ENCODE measurements around the gene ZDHHC18.

DNA sequence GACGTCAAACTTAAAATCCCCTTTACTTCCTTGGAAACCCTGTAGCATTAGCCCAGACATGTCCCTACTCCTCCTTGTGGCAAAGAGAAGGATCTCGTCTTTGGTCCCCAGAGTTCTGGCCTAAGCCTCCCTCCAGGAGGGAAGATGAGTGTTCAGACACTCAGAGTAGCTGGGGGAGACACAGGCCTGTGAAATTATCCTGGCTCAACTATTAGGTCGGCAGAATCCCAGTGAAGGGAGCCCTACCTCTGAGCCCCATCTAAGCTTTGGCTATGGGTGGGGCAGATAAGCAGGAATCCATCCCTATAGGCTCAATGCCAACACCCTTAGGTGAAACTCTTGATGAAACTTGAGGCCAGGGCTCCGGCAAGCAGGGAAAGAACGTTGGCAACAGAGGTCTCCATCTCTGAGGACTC, 34.8 kb downstream of the ZDHHC18 start:
- TF ChIP-seq, protein P1, sequence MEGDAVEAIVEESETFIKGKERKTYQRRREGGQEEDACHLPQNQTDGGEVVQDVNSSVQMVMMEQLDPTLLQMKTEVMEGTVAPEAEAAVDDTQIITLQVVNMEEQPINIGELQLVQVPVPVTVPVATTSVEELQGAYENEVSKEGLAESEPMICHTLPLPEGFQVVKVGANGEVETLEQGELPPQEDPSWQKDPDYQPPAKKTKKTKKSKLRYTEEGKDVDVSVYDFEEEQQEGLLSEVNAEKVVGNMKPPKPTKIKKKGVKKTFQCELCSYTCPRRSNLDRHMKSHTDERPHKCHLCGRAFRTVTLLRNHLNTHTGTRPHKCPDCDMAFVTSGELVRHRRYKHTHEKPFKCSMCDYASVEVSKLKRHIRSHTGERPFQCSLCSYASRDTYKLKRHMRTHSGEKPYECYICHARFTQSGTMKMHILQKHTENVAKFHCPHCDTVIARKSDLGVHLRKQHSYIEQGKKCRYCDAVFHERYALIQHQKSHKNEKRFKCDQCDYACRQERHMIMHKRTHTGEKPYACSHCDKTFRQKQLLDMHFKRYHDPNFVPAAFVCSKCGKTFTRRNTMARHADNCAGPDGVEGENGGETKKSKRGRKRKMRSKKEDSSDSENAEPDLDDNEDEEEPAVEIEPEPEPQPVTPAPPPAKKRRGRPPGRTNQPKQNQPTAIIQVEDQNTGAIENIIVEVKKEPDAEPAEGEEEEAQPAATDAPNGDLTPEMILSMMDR (IDR thresholded peaks at IDR 0.05) = no peak
- TF ChIP-seq POLR2A (IDR thresholded peaks at IDR 0.05) = no peak
